HG02642 (cell line): ENCODE data around the gene LRP8.

Experiments
- ATAC-seq: cut with Tn5 transposase; IDR thresholded peaks from one replicate; pipeline ENCODE4 v1.9.1; 2021; ENCODE audit warnings: mild to moderate bottlenecking; ENCODE audit not compliant: unreplicated experiment, poor library complexity

The LRP8 gene

DNA sequence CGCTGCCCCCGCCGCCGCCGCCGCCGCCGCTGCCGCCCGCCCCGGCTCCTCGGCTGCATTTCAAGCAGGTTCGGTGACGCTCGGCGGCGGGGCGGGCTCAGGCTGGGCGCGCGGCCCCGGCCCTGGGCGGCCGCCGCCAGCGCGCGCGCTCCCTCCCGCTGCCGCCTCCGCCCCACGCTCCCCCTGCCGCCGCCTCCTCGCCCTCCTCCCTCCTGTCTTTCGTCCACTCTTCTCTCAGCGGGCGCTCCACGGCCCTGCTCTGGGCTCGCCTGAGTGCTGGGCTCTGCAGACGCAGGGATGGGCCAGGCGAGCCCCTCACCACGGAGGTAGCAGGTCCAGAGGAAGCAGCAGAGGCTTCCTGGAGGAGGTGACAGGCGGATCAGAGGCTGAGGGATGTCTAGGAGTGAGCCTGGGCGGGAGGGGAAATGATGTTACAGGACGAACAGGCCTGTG is at the start of gene LRP8:
TSS of gene LRP8 (minus strand) at position 62 of the 453 bp plus-strand sequence. CDS start 158 bp downstream, outside the sequence.
- peak; percentile 46 for ATAC-seq

DNA sequence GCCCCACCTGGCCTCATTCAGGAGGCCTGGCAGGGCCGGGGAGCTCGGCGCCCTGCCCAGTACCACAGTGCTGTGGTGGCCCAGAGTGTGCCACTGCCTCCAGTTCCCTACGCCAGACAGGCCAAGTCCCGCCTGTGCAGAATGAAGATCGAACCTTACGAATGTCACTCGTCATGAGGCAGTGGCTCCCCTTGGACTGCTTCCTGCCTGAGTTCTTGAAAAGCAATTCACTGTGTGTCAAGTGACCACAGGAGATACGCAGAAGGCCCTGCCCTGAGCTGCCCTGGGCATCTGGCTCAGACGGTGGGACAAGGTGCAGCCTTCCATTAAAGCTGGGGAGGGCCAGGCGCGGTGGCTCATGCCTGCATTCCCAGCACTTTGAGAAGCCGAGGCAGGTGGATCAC is 49.6 kb upstream of the LRP8 start:
- ATAC-seq: no peak

DNA sequence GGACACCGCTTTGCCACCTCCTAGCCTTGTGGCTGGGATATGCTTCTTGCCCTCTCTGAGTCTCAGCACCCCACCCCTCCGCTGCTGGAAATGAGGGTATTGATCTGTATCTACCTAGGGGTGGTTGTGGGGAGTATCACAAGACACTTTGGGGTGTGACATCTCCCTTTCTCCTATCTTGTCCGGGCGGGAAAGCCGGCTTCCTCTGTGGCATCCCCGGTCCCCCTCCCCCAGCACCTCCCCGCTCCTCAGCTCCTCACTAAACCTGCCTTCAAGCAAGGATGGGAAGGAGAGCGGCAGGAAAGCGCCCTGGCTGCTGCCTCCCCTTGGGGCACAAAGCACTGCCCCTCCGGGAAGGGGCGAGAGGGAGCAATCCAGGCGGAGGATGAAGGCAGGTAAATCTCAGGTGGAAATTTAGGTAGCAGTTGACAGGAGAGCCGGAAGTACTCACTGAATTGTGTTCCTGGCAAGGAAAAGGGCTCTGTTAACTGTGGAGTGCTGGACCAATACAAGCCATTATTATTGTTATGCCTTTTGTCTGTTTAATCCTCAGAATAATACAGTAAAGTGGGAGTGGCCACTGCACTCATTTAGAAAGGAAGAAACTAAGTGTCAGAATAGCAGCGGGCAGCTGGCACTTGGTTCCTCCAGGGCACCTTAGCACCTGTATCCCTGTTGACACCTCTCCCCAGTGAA is 49.0 kb upstream of the LRP8 start:
- no peak for ATAC-seq

- ATAC-seq: no peak
These were observed 48.2 kb upstream of the LRP8 start for GRCh38 chr1:53376041-53376461.

DNA sequence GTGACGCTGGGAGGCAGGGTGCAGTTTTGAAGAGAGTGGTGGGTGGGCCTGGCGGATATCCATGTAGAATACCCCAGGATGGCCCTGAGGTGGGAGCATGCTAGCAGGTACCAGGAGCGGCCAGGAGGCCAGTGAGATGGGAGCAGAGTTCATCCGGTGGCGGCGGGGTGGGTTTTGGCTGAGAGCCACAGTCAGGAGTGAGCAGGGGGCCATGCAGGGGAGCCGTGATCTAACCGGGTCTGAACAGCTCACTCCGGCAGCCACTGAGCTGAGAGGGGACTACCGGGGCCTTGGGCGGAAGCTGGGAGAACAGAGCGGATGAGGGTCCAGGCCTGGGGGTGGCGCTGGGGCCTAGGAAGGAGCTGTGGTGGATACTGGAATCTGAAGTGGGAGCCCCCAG is 47.6 kb upstream of the LRP8 start:
- no peak for ATAC-seq

- no peak for ATAC-seq
These were observed 45.4 kb upstream of the LRP8 start for GRCh38 chr1:53373246-53373645.

- ATAC-seq: no peak
These were observed 44.7 kb upstream of the LRP8 start for GRCh38 chr1:53372501-53372951.

DNA sequence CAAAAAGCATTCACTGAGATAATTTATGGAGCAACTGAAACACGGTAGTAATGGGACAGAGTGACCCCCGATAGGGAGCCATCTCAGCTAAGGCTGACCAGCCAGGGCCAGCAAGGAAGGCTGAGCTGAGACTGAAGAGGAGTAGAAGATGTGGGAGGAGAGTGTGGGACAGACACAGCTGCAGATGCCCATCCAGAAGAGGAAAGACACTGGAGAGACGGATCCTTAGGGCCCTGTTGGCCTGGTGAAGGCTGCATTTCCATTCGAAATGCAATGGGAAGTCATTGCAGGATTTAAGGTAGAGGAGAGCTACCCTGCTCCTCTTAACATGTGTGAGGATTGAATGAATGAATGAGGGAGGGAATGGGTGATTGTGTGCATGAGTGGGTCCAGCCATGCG is 44.0 kb upstream of the LRP8 start:
- no peak for ATAC-seq

DNA sequence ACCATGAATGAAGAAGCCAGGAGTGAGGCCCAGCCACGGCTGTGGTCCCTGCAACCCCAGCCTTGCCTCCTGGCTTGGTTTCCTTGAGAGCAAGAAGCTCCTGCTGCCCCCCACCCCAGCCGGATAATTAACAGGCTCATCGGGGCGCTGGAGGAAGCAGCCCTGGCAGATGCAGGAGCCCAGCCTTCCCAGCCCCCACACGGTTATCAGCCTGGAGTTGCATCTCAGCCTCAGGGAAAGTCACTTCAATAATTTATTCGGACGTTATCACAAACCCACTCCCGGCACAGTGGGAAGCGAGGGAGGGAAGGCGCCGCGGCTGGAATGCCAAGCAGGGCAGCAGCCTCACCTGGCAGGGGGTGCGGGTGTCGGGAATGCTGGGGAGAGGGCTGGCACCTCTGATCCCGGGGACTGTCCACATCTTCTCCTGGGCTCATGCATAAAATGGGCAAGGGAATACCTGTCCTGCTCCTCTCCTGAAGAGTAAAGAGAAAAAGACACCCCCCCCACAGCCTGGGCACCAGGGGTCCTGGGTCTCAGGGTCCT is 43.3 kb upstream of the LRP8 start:
- ATAC-seq: no peak

- ATAC-seq: no peak
These were observed 42.6 kb upstream of the LRP8 start for GRCh38 chr1:53370369-53370961.

DNA sequence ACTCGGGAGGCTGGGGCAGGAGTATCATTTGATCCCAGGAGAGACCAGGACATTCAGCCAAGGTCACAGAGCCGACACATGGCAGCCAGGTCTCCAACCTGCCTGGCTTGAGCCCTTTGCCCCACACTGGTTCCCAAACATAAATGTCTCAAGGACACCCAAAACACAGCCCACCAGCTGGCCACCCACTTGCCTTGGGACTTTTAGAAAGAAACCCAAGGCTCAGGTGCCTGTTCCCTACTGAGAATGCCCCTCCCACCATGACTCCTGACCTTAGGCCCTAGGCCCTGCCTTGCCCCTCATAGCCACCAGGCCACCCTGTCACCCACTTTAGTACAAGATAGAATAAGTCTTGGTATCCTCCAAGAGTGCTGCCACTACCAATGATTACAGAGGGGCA is 41.9 kb upstream of the LRP8 start:
- no peak for ATAC-seq

DNA sequence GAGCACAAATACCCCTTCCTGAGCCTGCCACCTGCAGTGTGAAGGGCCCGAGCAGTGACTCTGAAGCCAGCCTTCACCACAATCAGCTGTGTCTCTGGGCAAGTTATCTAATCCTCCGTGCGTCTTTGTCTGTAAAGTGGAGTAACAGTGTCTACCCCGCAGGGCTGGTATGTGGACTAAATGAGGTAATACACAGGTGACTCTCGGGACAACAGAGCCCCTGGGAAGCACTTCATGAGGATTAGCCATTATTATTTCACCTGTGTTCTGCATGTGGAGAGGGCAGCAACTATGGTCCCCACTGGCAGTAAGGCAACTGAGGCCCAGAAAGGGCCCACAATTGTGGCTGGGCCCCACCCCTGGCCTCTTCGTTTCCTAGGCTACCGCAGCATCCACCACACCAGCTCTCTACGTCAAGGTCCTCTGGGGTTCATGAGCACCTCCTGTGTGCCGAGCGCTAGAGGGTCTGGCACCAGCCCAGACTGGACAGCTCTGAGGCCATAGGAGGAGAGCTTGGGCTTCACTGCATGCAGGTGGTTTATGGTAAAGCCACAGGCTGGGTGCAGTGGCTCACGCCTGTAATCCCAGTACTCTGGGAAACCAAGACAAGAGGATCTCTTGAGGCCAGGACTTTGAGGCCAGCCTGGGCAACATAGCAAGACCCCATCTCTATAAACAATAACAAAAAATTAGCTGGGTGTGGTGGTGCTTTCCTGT is 41.3 kb upstream of the LRP8 start:
- no peak for ATAC-seq

- ATAC-seq: no peak
These were observed 40.6 kb upstream of the LRP8 start for GRCh38 chr1:53368314-53369033.

GRCh38 chr1:53367503-53368313 is 39.8 kb upstream of the LRP8 start:
- ATAC-seq: peak; percentile 85

GRCh38 chr1:53366901-53367502 is 39.1 kb upstream of the LRP8 start:
- ATAC-seq: no peak

- no peak for ATAC-seq
These were observed 37.7 kb upstream of the LRP8 start for GRCh38 chr1:53365437-53366063.

- no peak for ATAC-seq
These were observed 35.2 kb upstream of the LRP8 start for GRCh38 chr1:53362851-53363642.

GRCh38 chr1:53362270-53362669 is 34.4 kb upstream of the LRP8 start:
- ATAC-seq: no peak
